Measurements from ENCODE around the gene FZD8.

Gene FZD8

DNA sequence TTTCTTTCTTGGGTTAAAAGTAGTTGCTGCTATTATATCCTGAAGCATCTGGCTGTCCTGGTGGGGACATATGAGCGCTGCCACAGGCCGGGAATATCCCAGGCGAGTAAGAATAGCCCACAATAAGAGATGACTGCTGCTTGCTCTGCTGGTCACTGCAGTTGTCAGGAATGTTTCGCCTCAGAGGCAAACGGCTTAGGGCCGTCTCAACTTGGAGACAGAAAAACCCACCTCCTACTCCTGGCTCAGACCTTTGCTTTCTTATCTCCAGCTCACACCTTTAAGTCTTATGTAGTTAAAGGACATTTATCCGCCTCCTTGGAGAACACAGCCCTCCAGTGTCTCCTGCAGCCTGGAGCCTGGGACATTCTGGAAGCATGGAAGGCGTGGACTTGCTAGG, 36.9 kb downstream of the FZD8 start, which contains the start of gene GJD4:
GJD4 (plus strand) TSS at position 151 of the 400 bp plus-strand sequence; CDS start at position 378, 227 bp downstream.
- H3K27me3 Mint-ChIP-seq, result peaks cover 69% of the 10 kb centered on the region
- no peak within 1 kb of the TSS for H3K4me3 Mint-ChIP-seq
- no peak within 1 kb of the TSS for H3K27ac Mint-ChIP-seq
- no peak for DNase-seq
- peaks cover 8% of the 10 kb centered on the region for H3K9me3 Mint-ChIP-seq
- H3K4me1 Mint-ChIP-seq (ENCODE audit: low read depth), result peaks cover 4% of the 10 kb centered on the region
- no peaks in the 10 kb centered on the region for H3K36me3 Mint-ChIP-seq (ENCODE audit: low read depth)

GRCh38 chr10:35600193-35600592, 41.9 kb downstream of the FZD8 start:
- no peaks in the 10 kb centered on the region for H3K36me3 Mint-ChIP-seq (ENCODE audit: low read depth)
- peaks cover 2% of the 10 kb centered on the region for H3K9me3 Mint-ChIP-seq
- no peak overlapping the region for H3K4me3 Mint-ChIP-seq
- no peak overlapping the region for H3K27ac Mint-ChIP-seq
- no peak for DNase-seq
- H3K27me3 Mint-ChIP-seq, result peaks cover 42% of the 10 kb centered on the region
- H3K4me1 Mint-ChIP-seq (ENCODE audit: low read depth), result no peaks in the 10 kb centered on the region

- peaks cover 2% of the 10 kb centered on the region for H3K9me3 Mint-ChIP-seq
- H3K4me1 Mint-ChIP-seq (ENCODE audit: low read depth), result no peaks in the 10 kb centered on the region
- H3K36me3 Mint-ChIP-seq (ENCODE audit: low read depth), result no peaks in the 10 kb centered on the region
- H3K4me3 Mint-ChIP-seq, result no peak overlapping the region
- DNase-seq, result no peak
- peaks cover 25% of the 10 kb centered on the region for H3K27me3 Mint-ChIP-seq
- H3K27ac Mint-ChIP-seq, result no peak overlapping the region
Measured at GRCh38 chr10:35598379-35598778, 43.7 kb downstream of the FZD8 start.

DNA sequence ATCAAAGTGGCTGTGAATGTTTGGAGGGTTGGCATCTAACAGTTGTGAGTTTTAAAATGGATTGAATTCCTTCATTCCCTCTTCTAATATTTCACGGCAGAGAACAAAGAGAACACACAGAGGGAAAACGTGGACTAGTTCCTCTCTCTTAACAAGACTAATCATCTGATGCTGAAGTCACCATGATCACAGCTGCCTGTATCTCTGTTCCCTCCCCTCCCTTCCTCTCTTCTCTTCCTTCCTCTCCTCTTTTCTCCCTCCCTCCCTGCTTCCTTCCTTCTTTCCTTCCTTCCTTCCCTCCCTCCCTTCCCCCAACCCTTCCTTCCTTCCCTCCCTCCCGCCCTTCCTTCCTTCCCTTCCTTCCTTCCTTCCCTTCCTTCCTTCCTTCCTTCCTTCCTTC, 47.0 kb downstream of the FZD8 start:
- DNase-seq, result no peak
- Mint-ChIP-seq H3K9me3 (peaks cover 13% of the 10 kb centered on the region), H3K27ac (no peak overlapping the region), H3K4me1 (ENCODE audit: low read depth) (no peaks in the 10 kb centered on the region), H3K27me3 (peaks cover 16% of the 10 kb centered on the region), H3K4me3 (no peak overlapping the region), H3K36me3 (ENCODE audit: low read depth) (no peaks in the 10 kb centered on the region)

DNA sequence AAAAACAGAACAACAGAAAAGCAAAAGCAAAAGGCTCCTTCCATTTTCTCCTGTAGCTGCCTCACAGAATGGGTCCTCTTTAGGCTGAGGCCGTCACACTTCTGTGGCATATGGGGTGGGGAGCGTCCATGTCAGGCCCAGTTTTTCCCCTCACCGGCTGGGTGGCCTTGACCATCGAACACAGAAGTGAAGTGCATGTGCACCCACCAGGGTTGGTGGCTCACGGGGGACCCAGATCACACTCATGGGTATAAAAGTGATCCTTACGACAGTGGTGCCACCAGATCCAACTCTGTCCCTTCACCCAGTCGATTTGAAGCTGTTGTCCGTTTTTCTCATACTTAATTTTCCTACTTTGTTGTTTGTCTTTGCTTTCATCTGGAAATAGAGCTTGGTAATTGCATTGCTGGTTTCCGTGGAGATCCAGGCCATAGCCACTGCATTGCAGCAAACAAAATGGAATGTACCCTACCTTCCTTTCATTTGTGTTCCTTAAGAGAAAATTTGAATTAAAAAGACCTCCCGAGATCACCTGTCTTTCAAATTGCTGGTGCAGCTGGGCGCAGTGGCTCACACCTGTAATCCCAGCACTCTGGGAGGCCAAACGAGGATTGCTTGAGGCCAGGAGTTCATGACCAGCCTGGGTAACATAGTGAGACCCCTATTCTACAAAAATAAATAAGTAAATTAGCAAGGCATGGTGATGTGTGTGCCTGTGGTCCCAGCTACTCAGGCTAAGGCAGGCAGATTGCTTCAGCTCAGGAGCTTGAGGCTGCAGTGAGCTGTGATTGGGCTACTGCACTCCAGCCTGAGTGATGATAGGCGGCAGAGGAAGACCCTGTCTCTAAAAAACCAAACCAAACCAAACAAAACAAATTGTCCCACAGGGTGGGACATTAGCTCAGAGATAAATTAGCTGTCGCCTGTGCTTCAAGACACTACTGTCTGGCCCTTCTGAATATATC, 47.7 kb downstream of the FZD8 start:
- Mint-ChIP-seq H3K36me3 (ENCODE audit: low read depth) (no peaks in the 10 kb centered on the region), H3K27me3 (peaks cover 15% of the 10 kb centered on the region), H3K4me3 (no peak overlapping the region), H3K4me1 (ENCODE audit: low read depth) (no peaks in the 10 kb centered on the region), H3K27ac (no peak overlapping the region), H3K9me3 (peaks cover 13% of the 10 kb centered on the region)
- no peak for DNase-seq

- no peak for DNase-seq
- H3K4me3 Mint-ChIP-seq, result no peak overlapping the region
Measured at GRCh38 chr10:35592441-35592840, 49.7 kb downstream of the FZD8 start.

DNA sequence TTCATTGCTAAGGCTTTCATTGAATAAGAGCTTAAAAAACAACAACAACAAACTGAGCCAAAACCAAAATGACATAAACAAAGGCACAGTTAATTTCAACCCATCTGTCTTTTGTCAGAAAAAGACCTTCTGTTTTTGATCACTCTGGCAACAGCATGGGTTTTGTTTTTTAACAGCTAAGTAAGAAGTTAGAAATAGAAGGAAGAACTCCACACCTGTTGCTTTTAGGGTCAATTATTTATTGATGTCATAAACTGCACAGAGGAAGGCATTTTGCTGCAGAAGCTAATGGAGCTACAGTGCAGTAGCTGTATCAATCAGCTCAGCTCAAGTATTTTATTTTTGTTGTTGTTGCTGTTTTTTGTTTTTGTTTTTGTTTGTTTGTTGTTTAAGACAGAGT, 53.3 kb downstream of the FZD8 start:
- Mint-ChIP-seq H3K27ac (no peak overlapping the region), H3K4me1 (ENCODE audit: low read depth) (no peaks in the 10 kb centered on the region)

More at GRCh38 chr10:35592441-35592840, 49.7 kb downstream of the FZD8 start:
- Mint-ChIP-seq H3K4me1 (ENCODE audit: low read depth) (no peaks in the 10 kb centered on the region), H3K9me3 (peaks cover 13% of the 10 kb centered on the region), H3K36me3 (ENCODE audit: low read depth) (no peaks in the 10 kb centered on the region), H3K27ac (no peak overlapping the region), H3K27me3 (peaks cover 17% of the 10 kb centered on the region)

More for the DNA sequence above, 53.3 kb downstream of the FZD8 start:
- no peak overlapping the region for H3K4me3 Mint-ChIP-seq
- H3K27me3 Mint-ChIP-seq, result peaks cover 17% of the 10 kb centered on the region
- H3K9me3 Mint-ChIP-seq, result peaks cover 13% of the 10 kb centered on the region
- DNase-seq, result no peak
- no peaks in the 10 kb centered on the region for H3K36me3 Mint-ChIP-seq (ENCODE audit: low read depth)
